Calu3 (cell line): ENCODE results near the gene JMJD4. TPM values are rescaled to one million over a fixed set of nuclear protein-coding genes. Genes with fewer than 3 reads are reported as not detected.
A peak's percentile ranks its signal among the peaks of the same experiment; 100 is the strongest.

Experiments
- BruUV-seq: library from RNA; stranded (reverse); fragments of 400-500 nt; replicated peaks from 2 replicates; lab custom pipeline; 2021; lab: Mats Ljungman, UMichigan
- CTCF ChIA-PET: fragments of 300-600 bp; sonication (Branson Sonifier 250); formaldehyde crosslinking; loops from one replicate; lab custom pipeline; 2022; ENCODE audit warnings: antibody characterized with exemption; lab: Charles Lee
- DNase-seq: peaks from one replicate; pipeline ENCODE4 v3.0.0; 2022
- H3K27ac Mint-ChIP-seq: one replicate; pipeline ENCODE4 v1.8.0; 2022; ENCODE audit warnings: mixed read lengths; ENCODE audit not compliant: unreplicated experiment
- H3K27me3 Mint-ChIP-seq: one replicate; pipeline ENCODE4 v1.8.0; 2022; ENCODE audit warnings: mixed read lengths; ENCODE audit not compliant: unreplicated experiment
- H3K36me3 Mint-ChIP-seq: one replicate; pipeline ENCODE4 v1.8.0; 2022; ENCODE audit warnings: mild to moderate bottlenecking, moderate library complexity, mixed read lengths; ENCODE audit not compliant: insufficient read depth, unreplicated experiment
- H3K4me1 Mint-ChIP-seq: one replicate; pipeline ENCODE4 v1.8.0; 2022; ENCODE audit warnings: mild to moderate bottlenecking, low read depth, mixed read lengths; ENCODE audit not compliant: unreplicated experiment
- H3K4me3 Mint-ChIP-seq: one replicate; pipeline ENCODE4 v1.8.0; 2022; ENCODE audit warnings: mild to moderate bottlenecking, low read depth, moderate library complexity, mixed read lengths; ENCODE audit not compliant: unreplicated experiment
- H3K9me3 Mint-ChIP-seq: one replicate; pipeline ENCODE4 v1.8.0; 2022; ENCODE audit warnings: low read depth, mixed read lengths; ENCODE audit not compliant: unreplicated experiment
- intact Hi-C: fragments of 100-400 bp; cut with micrococcal nuclease; formaldehyde crosslinking; loops from one replicate; pipeline ENCODE4 v1.10.0; 2022; ENCODE audit not compliant: unreplicated experiment
- total RNA-seq: library from RNA; stranded (reverse); gene quantifications from 2 replicates; pipeline ENCODE4 v1.2.3, GENCODE V29; 2022
- TF ChIP-seq, protein P1 (sequence below): fragments of 200-600 bp; IDR thresholded peaks from one replicate; pipeline ENCODE4 v1.8.0; 2022; ENCODE audit warnings: antibody characterized with exemption; ENCODE audit not compliant: unreplicated experiment

JMJD4 gene
- total RNA-seq, 1 experiment from 2014 or later, result 37.8 TPM

DNA sequence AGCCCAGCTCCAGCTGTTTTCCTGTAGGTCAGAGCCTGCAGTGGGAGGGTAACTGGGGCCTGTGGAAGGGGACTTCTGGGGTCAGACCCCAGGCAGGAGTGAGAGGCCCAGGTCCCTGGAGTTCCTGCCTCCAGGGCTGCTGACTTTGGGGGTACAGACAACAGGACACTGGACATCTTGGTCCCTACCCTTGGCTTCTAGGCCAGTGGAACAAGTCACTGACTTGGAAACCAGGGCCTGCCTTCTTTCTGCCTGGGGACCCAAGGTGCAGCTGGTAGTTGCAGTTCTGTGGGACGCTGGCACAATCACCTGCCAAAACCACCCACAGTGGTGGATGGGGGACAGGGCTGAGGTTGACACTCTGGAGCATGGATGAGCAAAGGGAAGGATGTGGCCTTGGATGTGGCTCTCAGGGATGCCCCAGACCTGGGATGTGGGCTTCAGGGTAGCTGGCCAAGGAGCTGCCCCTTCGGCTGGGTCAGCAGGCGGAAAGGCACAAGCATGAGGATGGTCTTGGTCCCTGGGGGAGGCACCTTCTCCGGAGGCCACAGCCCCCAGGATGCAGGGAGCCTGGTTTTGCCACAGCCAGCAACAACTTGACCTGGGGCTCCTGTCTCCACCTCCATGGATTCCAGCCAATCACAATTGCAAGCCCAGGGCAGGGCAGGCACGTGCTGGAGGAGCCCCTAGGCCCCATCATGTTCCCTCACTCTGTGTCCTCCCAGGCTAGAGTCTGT is 5.8 kb downstream of the JMJD4 start:
- CTCF ChIA-PET, result interaction anchor here (0.6 kb wide), 1 partner anchor 66 kb away, joined by 8 read pairs; no protein-coding TSS in a partner anchor
- no TSS peak for BruUV-seq
- H3K4me1 Mint-ChIP-seq, result peaks cover 8% of the 10 kb centered on the region
- TF ChIP-seq, protein P1, sequence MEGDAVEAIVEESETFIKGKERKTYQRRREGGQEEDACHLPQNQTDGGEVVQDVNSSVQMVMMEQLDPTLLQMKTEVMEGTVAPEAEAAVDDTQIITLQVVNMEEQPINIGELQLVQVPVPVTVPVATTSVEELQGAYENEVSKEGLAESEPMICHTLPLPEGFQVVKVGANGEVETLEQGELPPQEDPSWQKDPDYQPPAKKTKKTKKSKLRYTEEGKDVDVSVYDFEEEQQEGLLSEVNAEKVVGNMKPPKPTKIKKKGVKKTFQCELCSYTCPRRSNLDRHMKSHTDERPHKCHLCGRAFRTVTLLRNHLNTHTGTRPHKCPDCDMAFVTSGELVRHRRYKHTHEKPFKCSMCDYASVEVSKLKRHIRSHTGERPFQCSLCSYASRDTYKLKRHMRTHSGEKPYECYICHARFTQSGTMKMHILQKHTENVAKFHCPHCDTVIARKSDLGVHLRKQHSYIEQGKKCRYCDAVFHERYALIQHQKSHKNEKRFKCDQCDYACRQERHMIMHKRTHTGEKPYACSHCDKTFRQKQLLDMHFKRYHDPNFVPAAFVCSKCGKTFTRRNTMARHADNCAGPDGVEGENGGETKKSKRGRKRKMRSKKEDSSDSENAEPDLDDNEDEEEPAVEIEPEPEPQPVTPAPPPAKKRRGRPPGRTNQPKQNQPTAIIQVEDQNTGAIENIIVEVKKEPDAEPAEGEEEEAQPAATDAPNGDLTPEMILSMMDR, result no peak
- intact Hi-C loops, result loop anchor here (5.0 kb wide), 1 partner anchor 167 kb away; the partner anchor contains the start of gene ZNF678
- peak overlapping the region; percentile 78 for H3K27ac Mint-ChIP-seq
- no peaks in the 10 kb centered on the region for H3K27me3 Mint-ChIP-seq
- peaks cover 1% of the 10 kb centered on the region for H3K9me3 Mint-ChIP-seq
- H3K36me3 Mint-ChIP-seq, result peaks cover 64% of the 10 kb centered on the region
- peak; percentile 19 for DNase-seq
- H3K4me3 Mint-ChIP-seq, result peak overlapping the region; percentile 79

DNA sequence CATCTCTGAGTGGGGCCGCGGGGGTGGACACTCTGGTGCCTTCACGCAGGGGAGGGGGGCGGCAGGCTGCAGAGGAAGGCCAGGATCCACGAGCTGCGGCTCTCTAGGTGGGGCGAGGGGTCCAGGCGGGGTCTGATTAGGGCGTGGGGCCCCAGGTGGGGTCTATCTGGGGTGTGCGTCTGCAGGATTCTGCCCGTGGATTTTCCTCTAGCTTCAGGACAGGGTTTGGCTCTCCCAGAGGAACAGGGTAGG is 6.3 kb downstream of the JMJD4 start:
- peaks cover 4% of the 10 kb centered on the region for H3K9me3 Mint-ChIP-seq
- intact Hi-C loops, result loop anchor here (1.0 to 5.0 kb wide), 2 partner anchors 167 to 248 kb away; partner anchors contain the start of gene ZNF678
- H3K27ac Mint-ChIP-seq, result peak overlapping the region; percentile 78

GRCh38 chr1:227728059-227728891 is 6.8 kb downstream of the JMJD4 start:
- peak overlapping the region; percentile 78 for H3K27ac Mint-ChIP-seq
- peak; percentile 85 for DNase-seq
- intact Hi-C loops, result loop anchor here (1.0 to 5.0 kb wide), 2 partner anchors 166 to 247 kb away; partner anchors contain the start of gene ZNF678
- H3K4me1 Mint-ChIP-seq, result peaks cover 8% of the 10 kb centered on the region
- H3K36me3 Mint-ChIP-seq, result peaks cover 54% of the 10 kb centered on the region
- peak overlapping the region; percentile 79 for H3K4me3 Mint-ChIP-seq
- H3K9me3 Mint-ChIP-seq, result peaks cover 4% of the 10 kb centered on the region
- TF ChIP-seq, protein P1, result no peak
- no TSS peak for BruUV-seq
- CTCF ChIA-PET, result no interaction called here
- no peaks in the 10 kb centered on the region for H3K27me3 Mint-ChIP-seq

More for the DNA sequence above, 6.3 kb downstream of the JMJD4 start:
- Mint-ChIP-seq H3K4me3 (peak overlapping the region; percentile 79), H3K4me1 (peaks cover 8% of the 10 kb centered on the region), H3K27me3 (no peaks in the 10 kb centered on the region), H3K36me3 (peaks cover 60% of the 10 kb centered on the region)
- no peak for DNase-seq
- no TSS peak for BruUV-seq
- CTCF ChIA-PET, result interaction anchor here (0.6 kb wide), 1 partner anchor 66 kb away, joined by 8 read pairs; no protein-coding TSS in a partner anchor
- TF ChIP-seq, protein P1, result no peak

DNA sequence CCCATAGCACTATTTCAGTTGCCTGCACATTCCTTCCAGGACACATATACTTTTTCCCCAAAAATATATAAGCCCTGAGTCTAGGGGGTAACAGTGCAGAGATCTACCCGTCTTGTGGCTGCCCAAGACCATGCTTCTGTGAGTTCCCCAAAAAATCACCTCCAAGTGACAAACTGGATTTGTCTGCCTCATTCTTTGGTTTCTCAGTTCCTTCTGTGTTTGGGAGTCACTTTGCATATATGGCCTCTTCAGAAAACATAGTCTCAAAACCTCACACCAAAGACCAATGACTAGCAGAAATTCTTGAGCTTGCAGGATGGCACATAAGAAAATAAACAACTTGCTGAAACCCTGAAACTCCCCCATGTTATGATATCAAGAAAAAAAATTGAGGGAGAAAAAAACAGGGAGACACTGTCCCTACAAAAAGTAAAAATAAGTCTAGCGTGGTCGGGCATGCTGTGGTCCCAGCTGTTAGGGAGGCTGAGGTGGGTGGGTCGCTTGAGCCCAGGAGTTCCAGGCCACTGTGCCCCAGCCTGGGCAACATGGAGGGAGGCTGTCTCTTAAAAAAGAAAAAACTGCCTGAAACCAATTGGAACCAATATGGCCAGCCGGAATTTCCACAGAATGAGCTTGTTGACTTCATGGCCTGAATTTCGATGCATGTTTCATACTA is 8.0 kb downstream of the JMJD4 start:
- intact Hi-C loops, result loop anchor here (5.0 kb wide), 1 partner anchor 165 kb away; the partner anchor contains the start of gene ZNF678
- BruUV-seq, result no TSS peak
- no peak for DNase-seq
- peaks cover 42% of the 10 kb centered on the region for H3K36me3 Mint-ChIP-seq
- peak overlapping the region; percentile 79 for H3K4me3 Mint-ChIP-seq
- no peaks in the 10 kb centered on the region for H3K27me3 Mint-ChIP-seq
- TF ChIP-seq, protein P1, result no peak
- no peak overlapping the region for H3K27ac Mint-ChIP-seq
- peaks cover 8% of the 10 kb centered on the region for H3K4me1 Mint-ChIP-seq
- peaks cover 4% of the 10 kb centered on the region for H3K9me3 Mint-ChIP-seq
- CTCF ChIA-PET, result no interaction called here
